SK-N-SH (cell line): Measurements from ENCODE around the gene MRGPRD.

Experiments used
- CTCF ChIP-seq: fragments of 200-600 bp; sonication (generic); IDR thresholded peaks from 2 replicates; pipeline ENCODE4 v1.6.1; 2017; ENCODE audit warnings: antibody characterized with exemption, mild to moderate bottlenecking, moderate library complexity
- EP300 ChIP-seq, 2 experiments: IDR thresholded peaks; 2 replicates each; pipeline versions ENCODE4 v1.4.0 to v1.6.1; 2012; ENCODE audit warnings: borderline replicate concordance in 1 of 2, low read depth in 1 of 2, low read length in 1 of 2
- EZH2phosphoT487 ChIP-seq: fragments of 200-600 bp; sonication (generic); IDR thresholded peaks from 2 replicates; pipeline ENCODE4 v1.6.1; 2017; ENCODE audit warnings: low read depth, mixed run types, mild to moderate bottlenecking, antibody characterized with exemption, moderate library complexity, borderline replicate concordance
- MAX ChIP-seq: IDR thresholded peaks from 2 replicates; pipeline ENCODE4 v1.4.0; 2012; ENCODE audit warnings: low read depth
- NFIC ChIP-seq: IDR thresholded peaks from 2 replicates; pipeline ENCODE4 v1.4.0; 2012; ENCODE audit warnings: borderline replicate concordance
- POLR2AphosphoS5 ChIP-seq: IDR thresholded peaks from 2 replicates; pipeline ENCODE4 v1.6.1; 2012; ENCODE audit warnings: low read depth, low read length
- RAD21 ChIP-seq: IDR thresholded peaks from 2 replicates; pipeline ENCODE4 v1.6.1; 2012; ENCODE audit warnings: mild to moderate bottlenecking, low read length
- RFX5 ChIP-seq: IDR thresholded peaks from 2 replicates; pipeline ENCODE4 v1.6.1; 2012; ENCODE audit warnings: mild to moderate bottlenecking, improper control_type of control experiment, low read length
- SIN3A ChIP-seq: IDR thresholded peaks from 2 replicates; pipeline ENCODE4 v1.6.1; 2012; ENCODE audit warnings: low read depth, mild to moderate bottlenecking, low read length, moderate library complexity, borderline replicate concordance
- SMC3 ChIP-seq: IDR thresholded peaks from 2 replicates; pipeline ENCODE4 v1.6.1; 2012; ENCODE audit warnings: low read depth, low read length, improper control_type of control experiment
- TEAD4 ChIP-seq: IDR thresholded peaks from 2 replicates; pipeline ENCODE4 v1.4.0; 2012; ENCODE audit warnings: mild to moderate bottlenecking, borderline replicate concordance; ENCODE audit not compliant: insufficient read depth
- USF2 ChIP-seq: fragments of 150-350 bp; IDR thresholded peaks from 2 replicates; pipeline ENCODE4 v1.6.1; 2017; ENCODE audit warnings: antibody characterized with exemption, low read length, low read depth, borderline replicate concordance
- ZBTB33 ChIP-seq: IDR thresholded peaks from 2 replicates; pipeline ENCODE4 v1.4.0; 2012; ENCODE audit warnings: low read depth, borderline replicate concordance

GRCh38 chr11:68933605-68934320 lies 47.0 kb downstream of the MRGPRD start:
- TF ChIP-seq CTCF (no peak), EP300 (IDR thresholded peaks at IDR 0.05; ENCODE audit: borderline replicate concordance in 1 of 2, low read depth in 1 of 2, low read length in 1 of 2) (no peak), NFIC (no peak), MAX (no peak), POLR2AphosphoS5 (no peak), TEAD4 (no peak), RAD21 (no peak), EZH2phosphoT487 (no peak), USF2 (no peak), SMC3 (no peak), ZBTB33 (no peak), SIN3A (no peak), RFX5 (no peak)
